Activated CD8-positive, alpha-beta T cell treated with anti-CD3 and anti-CD28 coated beads, Interleukin-2, amount 10 ng/mL, durations not matched to agents 7 days and 5 days (primary cell): ENCODE measurements around the gene FPGS. TPM values are rescaled to one million over a fixed set of nuclear protein-coding genes. Genes with fewer than 3 reads are reported as not detected.

Experiments
- microRNA-seq: library from miRNA; unstranded; fragments of <30 nt; microRNA quantifications from one replicate; pipeline ENCODE4 v1.2.0, GENCODE V29; 2022
- total RNA-seq, 2 experiments: library from RNA; stranded (reverse); gene quantifications; one replicate each; pipeline ENCODE4 v1.2.3, GENCODE V29; 2021

The FPGS gene
- total RNA-seq, 2 experiments from 2014 or later = 91.5 to 98.3 TPM

Small RNAs within 50 kb of the gene (microRNA-seq; reads per million reads assigned to microRNA genes)
- not detected for gene MIR2861
- not detected for gene MIR3960

Other genes with a start within 250 kb of the FPGS start
- gene STXBP1, start 190.6 kb upstream of the FPGS start, total RNA-seq = 10 to 100 TPM; 24.2 to 25.3 TPM
- under 1 TPM in 1 of 2 experiments, not detected in 1; 0.16 TPM for gene CFAP157, start 95.9 kb upstream of the FPGS start, total RNA-seq
- gene PTRH1, start 87.2 kb upstream of the FPGS start, total RNA-seq = 10 to 100 TPM; 10.2 to 14.1 TPM
- 1 to 10 TPM; 4.7 to 5.0 TPM for gene TTC16, start 86.8 kb upstream of the FPGS start, total RNA-seq
- gene TOR2A, start 67.6 kb upstream of the FPGS start, total RNA-seq = 10 to 100 TPM; 27.0 to 29.1 TPM
- 10 to 100 TPM; 75.6 to 77.5 TPM for gene SH2D3C, start 24.2 kb upstream of the FPGS start, total RNA-seq
- 100 to 1,000 TPM; 132 to 136 TPM for gene CDK9, start 16.8 kb upstream of the FPGS start, total RNA-seq
- gene ENG, start 51.8 kb downstream of the FPGS start, total RNA-seq = 10 to 100 TPM; 22.9 to 24.3 TPM
- 10 to 100 TPM; 22.4 to 30.4 TPM for gene AK1, start 74.8 kb downstream of the FPGS start, total RNA-seq
- 10 to 100 TPM; 68.6 to 77.6 TPM for gene ST6GALNAC6, start 96.7 kb downstream of the FPGS start, total RNA-seq
- gene ST6GALNAC4, start 114.2 kb downstream of the FPGS start, total RNA-seq = 10 to 100 TPM; 37.0 to 39.7 TPM
- 1 to 10 TPM; 2.6 to 2.7 TPM for gene PIP5KL1, start 127.9 kb downstream of the FPGS start, total RNA-seq
- 10 to 100 TPM; 47.9 to 53.8 TPM for gene DPM2, start 135.0 kb downstream of the FPGS start, total RNA-seq
- gene EEIG1, start 178.1 kb downstream of the FPGS start, total RNA-seq = 100 to 1,000 TPM; 227 to 232 TPM